ENCODE results near the gene AFF3. TPM values are rescaled to one million over a fixed set of nuclear protein-coding genes. Genes with fewer than 3 reads are reported as not detected.

Gene AFF3
- total RNA-seq, 1 experiment from 2014 or later: 0.05 TPM

DNA sequence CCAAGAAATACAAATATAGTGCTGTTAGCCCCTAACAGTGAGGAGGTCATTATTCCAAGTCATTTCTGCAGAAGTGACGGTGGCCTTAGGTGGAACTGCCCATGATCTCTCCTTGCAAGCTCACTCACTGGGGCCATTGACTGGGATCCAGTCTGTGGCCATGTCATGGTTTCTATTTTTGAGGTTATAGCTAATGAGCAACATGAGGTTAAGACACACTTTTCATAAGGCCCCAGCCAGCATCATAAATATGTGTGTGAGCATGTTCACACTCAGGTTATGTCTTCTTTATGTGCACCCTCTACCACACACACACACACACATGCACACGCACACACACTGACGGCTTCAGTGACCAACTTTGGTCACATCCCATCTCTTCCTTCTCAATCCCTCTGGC lies 484 bp downstream of the AFF3 start:
- BruUV-seq (replicated peaks): no TSS peak
- Histone ChIP-seq H3K4me1 (no peaks in the 10 kb centered on the region), H3K36me3 (ENCODE audit: control insufficient read depth, insufficient read depth, low read length) (no peaks in the 10 kb centered on the region), H3K4me3 (ENCODE audit: low read depth, low read length) (no peak overlapping the region), H3K9me3 (no peaks in the 10 kb centered on the region), H3K27me3 (replicated peaks; ENCODE audit: control insufficient read depth, insufficient read depth, low read length) (no peaks in the 10 kb centered on the region)
- POLR2A ChIA-PET: no interaction called here
- TF ChIP-seq, protein P1, sequence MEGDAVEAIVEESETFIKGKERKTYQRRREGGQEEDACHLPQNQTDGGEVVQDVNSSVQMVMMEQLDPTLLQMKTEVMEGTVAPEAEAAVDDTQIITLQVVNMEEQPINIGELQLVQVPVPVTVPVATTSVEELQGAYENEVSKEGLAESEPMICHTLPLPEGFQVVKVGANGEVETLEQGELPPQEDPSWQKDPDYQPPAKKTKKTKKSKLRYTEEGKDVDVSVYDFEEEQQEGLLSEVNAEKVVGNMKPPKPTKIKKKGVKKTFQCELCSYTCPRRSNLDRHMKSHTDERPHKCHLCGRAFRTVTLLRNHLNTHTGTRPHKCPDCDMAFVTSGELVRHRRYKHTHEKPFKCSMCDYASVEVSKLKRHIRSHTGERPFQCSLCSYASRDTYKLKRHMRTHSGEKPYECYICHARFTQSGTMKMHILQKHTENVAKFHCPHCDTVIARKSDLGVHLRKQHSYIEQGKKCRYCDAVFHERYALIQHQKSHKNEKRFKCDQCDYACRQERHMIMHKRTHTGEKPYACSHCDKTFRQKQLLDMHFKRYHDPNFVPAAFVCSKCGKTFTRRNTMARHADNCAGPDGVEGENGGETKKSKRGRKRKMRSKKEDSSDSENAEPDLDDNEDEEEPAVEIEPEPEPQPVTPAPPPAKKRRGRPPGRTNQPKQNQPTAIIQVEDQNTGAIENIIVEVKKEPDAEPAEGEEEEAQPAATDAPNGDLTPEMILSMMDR (IDR thresholded peaks at IDR 0.05; ENCODE audit: insufficient read depth in 1 of 2, low read depth in 1 of 2, low read length in 1 of 2, severe bottlenecking in 1 of 2, unreplicated experiment in 1 of 2): no peak
- H3K4me1 Mint-ChIP-seq (ENCODE audit: low read depth, unreplicated experiment): no peaks in the 10 kb centered on the region
- no peak for DNase-seq
- intact Hi-C loops (cut with micrococcal nuclease; ENCODE audit: unreplicated experiment): no loop called here
- no peaks in the 10 kb centered on the region for H3K9me3 Mint-ChIP-seq (ENCODE audit: unreplicated experiment)
- no peaks in the 10 kb centered on the region for H3K36me3 Mint-ChIP-seq (ENCODE audit: insufficient read depth, unreplicated experiment)
- H3K27me3 Mint-ChIP-seq (ENCODE audit: insufficient read depth, unreplicated experiment): peaks cover 7% of the 10 kb centered on the region
- CTCF ChIA-PET: no interaction called here
- no peak overlapping the region for H3K4me3 Mint-ChIP-seq (ENCODE audit: unreplicated experiment)
- H3K27ac Mint-ChIP-seq (ENCODE audit: unreplicated experiment): no peak overlapping the region

DNA sequence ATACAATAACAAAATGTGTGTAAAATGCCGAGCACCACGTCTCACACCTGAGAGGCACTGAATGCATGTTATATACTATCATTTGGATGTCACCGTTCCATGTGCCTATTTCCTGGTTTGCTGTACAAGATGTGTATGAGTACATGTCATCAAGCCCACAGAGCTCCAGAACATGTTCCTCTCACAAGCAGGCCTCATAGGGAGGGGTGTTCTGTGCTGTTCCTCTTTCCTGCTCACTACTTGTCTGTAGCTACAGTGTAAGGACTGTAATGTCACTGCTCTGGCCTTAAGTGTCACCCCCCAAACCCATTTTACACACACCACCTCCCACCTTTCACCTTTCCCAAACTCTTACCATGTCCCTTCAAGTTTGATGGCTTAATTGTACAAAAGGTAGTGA lies 1.8 kb downstream of the AFF3 start:
- Histone ChIP-seq H3K9me3 (no peaks in the 10 kb centered on the region), H3K27me3 (replicated peaks; ENCODE audit: control insufficient read depth, insufficient read depth, low read length) (no peaks in the 10 kb centered on the region), H3K36me3 (ENCODE audit: control insufficient read depth, insufficient read depth, low read length) (no peaks in the 10 kb centered on the region), H3K4me1 (no peaks in the 10 kb centered on the region), H3K4me3 (ENCODE audit: low read depth, low read length) (no peak overlapping the region)
- POLR2A ChIA-PET: no interaction called here
- Mint-ChIP-seq H3K9me3 (ENCODE audit: unreplicated experiment) (no peaks in the 10 kb centered on the region), H3K27me3 (ENCODE audit: insufficient read depth, unreplicated experiment) (peaks cover 7% of the 10 kb centered on the region), H3K4me1 (ENCODE audit: low read depth, unreplicated experiment) (no peaks in the 10 kb centered on the region), H3K36me3 (ENCODE audit: insufficient read depth, unreplicated experiment) (no peaks in the 10 kb centered on the region), H3K27ac (ENCODE audit: unreplicated experiment) (no peak overlapping the region), H3K4me3 (ENCODE audit: unreplicated experiment) (no peak overlapping the region)
- DNase-seq: no peak
- TF ChIP-seq, protein P1 (IDR thresholded peaks at IDR 0.05; ENCODE audit: insufficient read depth in 1 of 2, low read depth in 1 of 2, low read length in 1 of 2, severe bottlenecking in 1 of 2, unreplicated experiment in 1 of 2): no peak
- CTCF ChIA-PET: no interaction called here
- intact Hi-C loops (cut with micrococcal nuclease; ENCODE audit: unreplicated experiment): no loop called here
- no TSS peak for BruUV-seq (replicated peaks)

DNA sequence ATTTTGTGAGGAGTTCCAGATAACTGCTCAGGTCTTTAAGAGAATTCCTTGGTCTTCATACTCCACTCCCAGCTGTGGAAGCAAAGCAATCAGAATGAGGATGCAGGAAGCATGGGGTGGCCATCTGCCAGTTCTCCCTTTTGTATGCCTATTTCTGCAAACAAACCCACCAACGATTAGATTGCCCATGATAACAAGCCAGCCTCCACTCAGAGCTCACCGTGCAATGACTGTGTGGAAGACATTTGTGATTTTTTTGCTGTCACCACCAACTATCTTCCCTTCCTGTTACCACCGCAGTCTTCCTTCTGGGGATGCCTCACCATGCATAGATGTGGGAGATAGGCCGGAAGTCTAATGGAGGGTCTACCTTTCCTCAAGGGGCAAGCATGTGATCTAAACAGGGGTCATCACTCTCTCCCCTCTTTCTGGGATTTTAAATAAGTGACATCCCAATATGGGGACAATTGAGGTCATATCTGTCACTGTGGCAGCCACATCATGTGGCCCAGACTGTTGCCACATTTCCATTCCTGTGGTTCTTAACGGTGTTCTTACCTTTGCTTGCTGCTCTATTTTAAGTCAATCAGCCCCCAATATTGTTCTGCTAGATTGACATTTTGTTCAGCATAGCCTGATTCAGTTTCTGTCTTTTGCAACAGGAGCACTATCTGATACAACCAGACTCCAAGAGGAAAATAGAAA lies 4.4 kb downstream of the AFF3 start:
- H3K27me3 ChIP-seq (replicated peaks; ENCODE audit: control insufficient read depth, insufficient read depth, low read length): no peaks in the 10 kb centered on the region
- H3K4me1 Mint-ChIP-seq (ENCODE audit: low read depth, unreplicated experiment): no peaks in the 10 kb centered on the region
- no peaks in the 10 kb centered on the region for H3K9me3 Mint-ChIP-seq (ENCODE audit: unreplicated experiment)
- BruUV-seq (replicated peaks): no TSS peak
- peaks cover under 1% of the 10 kb centered on the region for H3K27me3 Mint-ChIP-seq (ENCODE audit: insufficient read depth, unreplicated experiment)
- no peaks in the 10 kb centered on the region for H3K36me3 Mint-ChIP-seq (ENCODE audit: insufficient read depth, unreplicated experiment)
- no peak overlapping the region for H3K27ac Mint-ChIP-seq (ENCODE audit: unreplicated experiment)
- ChIA-PET POLR2A (no interaction called here), CTCF (no interaction called here)
- intact Hi-C loops (cut with micrococcal nuclease; ENCODE audit: unreplicated experiment): no loop called here
- no peak for DNase-seq
- no peaks in the 10 kb centered on the region for H3K4me1 ChIP-seq
- no peaks in the 10 kb centered on the region for H3K36me3 ChIP-seq (ENCODE audit: control insufficient read depth, insufficient read depth, low read length)
- no peak overlapping the region for H3K4me3 ChIP-seq (ENCODE audit: low read depth, low read length)
- TF ChIP-seq, protein P1 (IDR thresholded peaks at IDR 0.05; ENCODE audit: insufficient read depth in 1 of 2, low read depth in 1 of 2, low read length in 1 of 2, severe bottlenecking in 1 of 2, unreplicated experiment in 1 of 2): no peak
- H3K9me3 ChIP-seq: no peaks in the 10 kb centered on the region
- H3K4me3 Mint-ChIP-seq (ENCODE audit: unreplicated experiment): no peak overlapping the region
